NCI-H2171 treated with DMSO at 0.1 percent for 48 hours (cell line): ENCODE data around the gene ATXN2L.
"Not testable (repeated sequence)": the region's sequence is repeated elsewhere in the genome, so short reads cannot be mapped to it uniquely, and the experiment has no call there.

Experiments
- DNase-seq: peaks from one replicate; lab custom pipeline; 2025; lab: John Stamatoyannopoulos, UW

The ATXN2L gene

DNA sequence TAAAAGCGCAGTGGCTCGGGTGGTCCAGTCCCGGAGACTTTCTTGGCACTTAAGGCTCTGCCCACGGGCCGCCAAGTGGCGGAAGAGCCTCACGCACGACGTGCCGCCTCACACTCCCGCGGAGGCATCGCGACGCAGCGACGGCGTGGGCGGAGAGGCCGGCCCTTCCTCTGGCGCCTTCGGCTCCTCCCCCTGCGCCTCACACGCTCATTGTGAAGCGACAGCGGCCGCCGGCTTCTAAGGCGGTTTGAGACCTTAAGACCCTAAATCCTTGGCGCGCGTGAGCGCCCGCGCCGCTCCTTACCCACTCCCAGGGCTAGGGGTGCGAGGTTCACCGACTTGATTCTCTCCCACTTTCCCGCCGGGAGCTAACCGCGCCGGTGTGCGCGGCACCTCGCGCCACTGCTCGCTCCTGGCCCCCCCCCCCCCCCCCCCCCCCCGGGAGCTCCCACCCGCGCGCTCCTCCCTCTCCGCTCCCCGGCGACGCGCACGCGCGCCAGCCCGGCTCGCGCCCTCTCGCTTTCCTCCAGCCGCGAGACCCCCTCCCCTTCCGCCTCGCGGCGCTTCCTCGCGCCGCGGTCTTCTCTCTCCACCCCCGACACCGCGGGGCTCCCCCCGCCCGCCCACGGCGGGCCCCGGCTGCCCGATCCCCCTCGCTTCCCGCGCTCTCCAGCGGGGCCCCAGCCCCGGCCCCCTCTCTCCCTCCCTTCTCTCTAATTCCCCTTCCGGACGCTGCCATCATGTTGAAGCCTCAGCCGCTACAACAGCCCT, at the start of gene ATXN2L:
TSS of gene ATXN2L (plus strand) at position 480 of the 771 bp plus-strand sequence. CDS start at position 741, 261 bp downstream.
- DNase-seq, result peak; percentile 86

- DNase-seq, result not testable (repeated sequence)
Measured at GRCh38 chr16:28781697-28782096, 41.1 kb upstream of the ATXN2L start.

DNA sequence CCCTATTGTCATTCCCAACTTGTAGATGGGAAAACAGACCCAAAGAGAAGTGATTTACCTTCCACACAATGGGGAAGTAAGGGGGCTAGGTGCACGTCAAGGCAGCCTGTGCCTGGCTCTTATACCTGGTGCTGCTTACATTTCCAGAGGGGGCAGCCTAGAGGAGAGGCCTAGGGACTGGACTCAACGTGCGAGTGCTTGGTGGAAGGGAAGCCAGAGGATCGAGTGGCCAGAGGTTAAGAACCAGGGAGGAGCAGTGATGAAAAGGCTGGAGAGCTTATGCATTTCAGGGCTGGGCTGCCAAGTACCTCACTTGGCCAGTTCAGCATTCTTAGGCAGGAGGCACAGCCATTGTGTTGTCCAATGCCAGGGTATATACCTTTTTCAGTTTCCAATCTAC, 40.4 kb upstream of the ATXN2L start:
- not testable (repeated sequence) for DNase-seq

DNA sequence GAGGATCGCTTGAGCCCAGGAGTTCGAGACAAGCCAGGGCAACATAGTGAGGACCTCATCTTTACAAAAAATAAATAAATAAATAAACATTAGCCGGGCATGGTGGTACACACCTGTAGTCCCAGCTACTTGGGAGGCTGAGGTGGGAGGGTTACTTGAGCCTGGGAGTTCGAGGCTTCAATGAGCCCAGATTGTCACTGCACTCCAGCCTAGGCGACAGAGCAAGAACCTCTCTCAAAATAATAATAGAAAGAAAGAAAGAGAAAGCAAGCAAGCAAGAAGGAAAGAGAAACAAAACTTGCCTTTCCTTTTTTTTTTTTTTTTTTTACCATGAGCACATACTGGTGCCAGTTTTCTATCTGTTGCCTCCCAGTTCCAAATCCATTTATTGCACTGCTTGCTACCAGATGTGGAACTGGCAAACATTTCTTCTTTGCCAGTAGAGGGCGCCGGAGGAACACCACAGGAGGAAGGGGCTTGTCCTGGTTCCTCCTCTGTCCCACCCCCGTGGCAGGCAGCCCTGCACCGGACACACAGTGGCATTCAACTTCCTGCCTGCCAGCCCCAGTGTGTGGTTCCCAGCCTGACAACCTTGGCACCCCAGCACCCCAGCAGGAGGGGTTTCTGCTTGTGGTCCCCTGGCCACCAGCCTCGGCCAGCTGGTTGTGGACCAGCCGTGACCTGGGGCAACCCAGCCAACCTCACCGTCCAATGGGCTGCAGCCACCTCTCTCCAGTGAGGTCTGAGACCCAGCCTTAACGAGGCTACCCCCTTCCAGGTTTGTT, 20.4 kb upstream of the ATXN2L start:
- DNase-seq, result peak; percentile 6

GRCh38 chr16:28807445-28808120, 15.2 kb upstream of the ATXN2L start:
- not testable (repeated sequence) for DNase-seq

DNA sequence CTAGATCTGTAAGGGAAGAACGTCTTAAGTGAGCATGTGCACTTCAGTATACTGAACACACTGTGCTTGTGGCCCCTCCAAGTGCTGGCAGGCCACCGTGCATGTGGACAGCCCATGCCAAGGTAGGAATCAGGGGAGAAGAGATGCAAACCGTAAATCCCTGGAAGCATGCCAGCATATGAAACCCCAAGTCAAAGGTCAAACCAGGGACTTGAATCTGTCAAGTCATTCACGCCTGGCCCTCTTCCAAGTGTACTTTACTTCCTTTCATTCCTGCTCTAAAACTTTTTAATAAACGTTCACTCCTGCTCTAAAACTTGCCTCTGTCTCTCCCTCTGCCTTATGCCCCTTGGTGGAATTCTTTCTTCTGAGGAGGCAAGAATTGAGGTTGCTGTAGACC, 2.8 kb upstream of the ATXN2L start:
- no peak for DNase-seq

GRCh38 chr16:28820546-28820945, 2.3 kb upstream of the ATXN2L start:
- DNase-seq, result not testable (repeated sequence)

GRCh38 chr16:28821874-28822519, 802 bp upstream of the ATXN2L start:
- DNase-seq, result no peak

DNA sequence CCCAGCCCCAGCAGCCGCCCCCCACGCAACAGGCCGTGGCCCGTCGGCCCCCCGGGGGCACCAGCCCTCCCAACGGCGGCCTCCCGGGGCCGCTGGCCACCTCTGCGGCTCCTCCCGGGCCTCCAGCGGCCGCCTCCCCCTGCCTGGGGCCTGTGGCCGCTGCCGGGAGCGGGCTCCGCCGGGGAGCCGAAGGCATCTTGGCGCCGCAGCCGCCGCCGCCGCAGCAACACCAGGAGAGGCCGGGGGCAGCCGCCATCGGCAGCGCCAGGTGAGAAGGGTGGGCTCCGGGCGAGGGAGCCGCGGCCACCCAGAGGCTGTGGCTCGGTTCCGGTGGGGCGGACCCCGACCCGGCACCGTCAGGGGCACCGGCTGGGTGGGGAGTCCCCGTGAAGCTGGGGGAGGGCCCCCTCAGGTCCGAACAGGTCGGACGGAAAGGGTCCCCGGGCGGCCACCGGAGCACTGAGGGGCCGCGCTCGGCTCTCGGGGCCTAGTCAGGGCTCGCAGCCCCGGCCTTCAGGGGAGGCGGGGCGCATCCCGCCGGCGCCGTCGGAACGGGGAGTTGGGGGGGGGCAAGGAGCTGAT, 583 bp downstream of the ATXN2L start:
- no peak for DNase-seq

- DNase-seq, result peak; percentile 96
Measured at GRCh38 chr16:28823873-28824716, 1.3 kb downstream of the ATXN2L start.

GRCh38 chr16:28824717-28824973, 1.8 kb downstream of the ATXN2L start:
- no peak for DNase-seq

DNA sequence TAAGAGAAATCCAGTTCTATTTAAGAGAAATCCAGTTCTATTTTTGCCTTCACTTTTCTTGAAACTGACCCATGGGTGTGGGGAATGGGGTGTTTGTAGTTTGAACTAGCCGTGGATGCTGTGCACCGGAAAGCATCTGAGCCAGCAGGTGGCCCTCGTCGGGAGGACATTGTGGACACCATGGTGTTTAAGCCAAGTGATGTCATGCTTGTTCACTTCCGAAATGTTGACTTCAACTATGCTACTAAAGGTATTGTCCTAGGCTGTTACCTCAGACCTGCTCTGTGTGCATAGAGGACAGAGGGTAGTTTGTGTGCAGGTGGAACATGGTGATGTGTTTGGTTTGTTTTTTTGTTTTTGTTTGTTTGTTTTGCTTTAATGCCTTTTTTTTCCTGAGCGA, 3.3 kb downstream of the ATXN2L start:
- DNase-seq, result no peak

GRCh38 chr16:28829747-28830146, 6.9 kb downstream of the ATXN2L start:
- DNase-seq, result no peak

DNA sequence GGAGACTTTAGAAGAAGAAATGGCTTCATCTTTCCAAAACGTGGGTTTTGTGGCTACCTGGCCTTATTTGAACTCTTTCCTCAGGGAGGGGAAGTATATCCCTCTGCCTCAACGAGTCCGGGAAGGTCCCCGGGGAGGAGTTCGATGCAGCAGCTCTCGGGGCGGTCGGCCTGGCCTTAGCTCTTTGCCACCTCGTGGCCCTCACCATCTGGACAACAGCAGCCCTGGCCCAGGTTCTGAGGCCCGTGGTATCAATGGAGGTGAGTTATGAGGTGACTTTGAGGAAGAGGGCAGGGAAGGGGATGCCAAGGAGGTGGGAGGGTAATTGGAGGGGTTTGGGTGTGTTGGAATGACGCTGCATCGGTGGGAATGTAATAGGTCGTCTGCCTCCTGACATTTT, 7.7 kb downstream of the ATXN2L start:
- DNase-seq, result no peak

- DNase-seq, result no peak
Measured at GRCh38 chr16:28834349-28834748, 11.6 kb downstream of the ATXN2L start.

DNA sequence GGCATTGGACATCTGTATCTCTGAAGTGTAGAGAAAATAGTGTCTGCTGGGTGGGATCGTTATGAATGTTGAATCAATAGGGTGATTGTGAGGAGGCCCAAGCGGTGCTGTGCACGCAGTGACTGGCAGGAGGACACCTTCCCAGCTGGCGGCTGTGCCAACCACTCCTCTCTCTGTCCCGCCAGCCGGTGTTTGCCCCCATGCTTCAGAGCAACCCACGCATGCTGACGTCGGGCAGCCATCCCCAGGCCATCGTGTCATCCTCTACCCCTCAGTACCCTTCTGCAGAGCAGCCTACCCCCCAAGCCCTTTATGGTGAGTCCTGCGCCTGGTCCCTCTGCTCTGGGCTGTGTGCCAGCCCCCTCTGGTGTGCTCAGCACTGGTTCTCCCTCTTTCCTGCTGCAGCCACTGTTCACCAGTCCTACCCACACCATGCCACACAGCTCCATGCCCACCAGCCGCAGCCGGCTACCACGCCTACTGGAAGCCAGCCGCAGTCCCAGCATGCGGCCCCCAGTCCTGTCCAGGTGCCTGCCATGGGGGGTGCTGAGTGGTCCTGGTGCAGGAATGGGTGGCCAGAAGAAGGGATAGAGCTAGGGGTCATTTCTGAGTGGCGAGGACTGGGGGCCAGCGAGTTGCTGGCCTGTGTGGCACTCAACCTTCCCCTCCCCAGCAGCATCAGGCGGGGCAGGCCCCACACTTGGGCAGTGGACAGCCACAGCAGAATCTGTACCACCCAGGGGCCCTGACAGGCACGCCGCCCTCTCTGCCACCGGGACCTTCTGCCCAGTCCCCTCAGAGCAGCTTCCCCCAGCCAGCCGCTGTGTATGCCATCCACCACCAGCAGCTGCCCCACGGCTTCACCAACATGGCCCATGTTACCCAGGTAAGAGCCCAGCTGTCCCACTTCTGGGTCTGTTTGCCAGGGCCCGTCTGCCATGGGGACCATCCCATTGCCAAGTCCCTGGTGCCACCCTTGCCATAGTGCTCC, 12.4 kb downstream of the ATXN2L start:
- no peak for DNase-seq

GRCh38 chr16:28835864-28836760, 13.3 kb downstream of the ATXN2L start:
- no peak for DNase-seq

- DNase-seq, result no peak
Measured at GRCh38 chr16:28836761-28837064, 13.9 kb downstream of the ATXN2L start.
